GM18861 (cell line): ENCODE results near the gene FURIN.
A peak's percentile ranks its signal among the peaks of the same experiment; 100 is the strongest.

Experiments used
- ATAC-seq: cut with Tn5 transposase; IDR thresholded peaks from one replicate; pipeline ENCODE4 v1.9.1; 2021; ENCODE audit not compliant: unreplicated experiment

The FURIN gene

GRCh38 chr15:90881978-90882721, 13.8 kb downstream of the FURIN start:
- no peak for ATAC-seq

GRCh38 chr15:90882781-90883525, 14.6 kb downstream of the FURIN start:
- ATAC-seq: no peak

GRCh38 chr15:90883526-90883975, 15.2 kb downstream of the FURIN start:
- no peak for ATAC-seq

DNA sequence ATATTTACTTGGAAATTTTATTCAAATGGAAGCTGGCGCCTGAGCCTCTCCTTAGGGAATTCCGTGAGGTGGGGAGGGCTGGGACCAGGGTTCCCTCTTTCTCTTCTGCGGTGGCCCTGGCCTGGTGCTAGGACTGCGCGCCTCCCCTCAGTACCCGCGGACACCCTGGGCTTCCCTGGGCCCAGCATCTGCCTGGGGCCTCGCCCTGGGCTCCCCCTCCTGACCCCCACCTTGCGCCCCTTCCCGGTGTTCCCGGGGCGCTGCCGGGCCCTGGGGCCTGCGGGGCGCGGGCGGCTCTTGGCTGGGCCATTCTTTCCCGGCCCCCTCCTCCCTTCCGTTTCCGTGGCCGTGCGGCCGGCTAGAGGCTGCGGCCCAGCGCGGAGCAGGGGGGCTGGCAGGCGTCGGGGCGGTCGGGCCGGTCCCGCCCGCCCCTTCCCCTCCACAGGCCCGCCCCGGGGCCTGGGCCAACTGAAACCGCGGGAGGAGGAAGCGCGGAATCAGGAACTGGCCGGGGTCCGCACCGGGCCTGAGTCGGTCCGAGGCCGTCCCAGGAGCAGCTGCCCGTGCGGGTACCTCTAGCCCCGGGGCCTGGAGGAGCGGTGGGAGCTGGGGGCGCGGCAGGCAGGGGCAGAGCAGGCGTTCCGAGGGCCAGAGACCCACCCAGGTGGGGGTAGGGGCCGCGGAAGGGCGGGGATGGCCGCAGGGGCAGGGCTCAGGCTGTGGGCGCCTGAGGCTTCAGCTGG, 15.8 kb downstream of the FURIN start, which contains the start of gene FES:
TSS of gene FES (plus strand) at position 529 of the 743 bp plus-strand sequence. CDS start 542 bp downstream, outside the sequence.
- ATAC-seq: no peak

DNA sequence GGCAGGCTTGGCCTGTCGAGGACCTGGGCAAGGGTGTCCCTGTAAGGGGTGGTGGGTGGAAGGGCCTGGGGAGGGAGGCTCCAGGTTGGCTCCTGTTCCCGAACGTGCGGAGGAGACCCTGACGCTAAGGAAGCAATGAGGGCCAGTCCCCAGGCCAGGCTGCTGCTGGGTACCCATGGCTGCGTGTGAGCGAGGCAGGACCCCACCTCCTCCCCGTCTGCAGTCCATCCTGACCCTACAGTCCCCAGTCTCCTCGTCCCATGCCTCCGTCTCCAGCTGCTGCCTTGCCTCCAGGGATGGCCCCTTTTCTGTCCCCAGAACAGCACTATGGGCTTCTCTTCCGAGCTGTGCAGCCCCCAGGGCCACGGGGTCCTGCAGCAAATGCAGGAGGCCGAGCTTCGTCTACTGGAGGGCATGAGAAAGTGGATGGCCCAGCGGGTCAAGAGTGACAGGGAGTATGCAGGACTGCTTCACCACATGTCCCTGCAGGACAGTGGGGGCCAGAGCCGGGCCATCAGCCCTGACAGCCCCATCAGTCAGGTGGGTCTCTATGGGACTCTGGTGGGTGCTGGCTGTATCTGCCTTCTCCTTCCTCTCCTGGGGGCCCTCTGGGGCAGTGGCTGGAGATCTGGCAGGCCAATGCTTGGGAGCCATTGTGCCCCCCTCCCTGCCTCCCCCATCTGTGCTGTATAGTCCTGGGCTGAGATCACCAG, 16.5 kb downstream of the FURIN start:
- ATAC-seq: no peak

DNA sequence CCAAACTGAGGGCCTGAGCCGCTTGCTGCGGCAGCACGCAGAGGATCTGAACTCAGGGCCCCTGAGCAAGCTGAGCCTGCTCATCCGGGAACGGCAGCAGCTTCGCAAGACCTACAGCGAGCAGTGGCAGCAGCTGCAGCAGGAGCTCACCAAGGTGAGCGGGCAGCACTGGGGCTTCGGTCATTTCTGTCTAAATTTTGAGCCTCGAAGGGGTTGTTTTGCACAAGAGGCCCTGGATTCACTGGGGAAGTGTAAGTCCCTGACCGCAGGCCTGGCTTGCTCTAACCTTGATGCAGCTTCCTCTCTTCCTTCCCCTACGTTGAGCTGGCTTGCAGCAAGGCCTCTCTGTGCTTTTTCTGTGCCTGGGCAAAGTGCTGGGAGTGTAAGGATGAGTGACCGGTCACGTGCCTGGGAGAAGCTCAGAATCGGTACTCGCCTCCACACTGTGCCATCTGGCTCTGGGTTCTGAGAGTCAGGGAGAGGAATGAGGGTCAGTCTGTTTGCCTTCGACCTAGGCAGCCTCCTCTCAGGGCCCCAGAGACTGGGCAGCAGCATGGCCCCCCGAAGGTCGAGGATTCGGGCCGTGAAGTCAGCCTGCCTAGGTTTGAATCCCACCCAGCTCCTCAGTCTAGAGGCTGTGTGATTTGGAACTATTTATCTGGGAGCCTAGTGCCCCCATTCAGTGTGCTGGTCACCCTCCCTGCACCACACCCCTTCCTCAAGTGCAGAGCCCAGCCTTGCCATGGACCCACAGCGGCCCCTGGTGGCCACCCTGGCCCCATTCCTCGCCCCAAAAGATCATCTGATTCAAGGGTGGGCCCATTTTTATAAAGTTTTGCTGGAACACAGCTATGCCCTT, 17.3 kb downstream of the FURIN start:
- ATAC-seq: peak; percentile 37

DNA sequence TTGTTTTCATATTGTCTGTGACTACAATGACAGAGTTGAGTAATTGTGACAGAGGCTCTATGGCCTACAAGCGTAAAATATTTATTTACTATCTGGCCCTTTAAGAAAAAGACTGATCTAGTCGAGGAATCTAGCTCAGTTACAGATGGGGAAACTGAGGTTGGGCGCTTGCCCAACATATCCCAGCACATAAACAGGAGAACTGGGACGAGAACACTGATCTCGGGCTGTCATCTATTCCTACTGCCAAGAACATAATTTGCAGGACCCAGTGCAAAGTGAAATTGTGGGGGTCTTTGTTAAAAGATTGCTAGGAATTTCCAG, 17.9 kb downstream of the FURIN start:
- ATAC-seq: no peak

GRCh38 chr15:90887037-90887481, 18.7 kb downstream of the FURIN start:
- ATAC-seq: no peak

DNA sequence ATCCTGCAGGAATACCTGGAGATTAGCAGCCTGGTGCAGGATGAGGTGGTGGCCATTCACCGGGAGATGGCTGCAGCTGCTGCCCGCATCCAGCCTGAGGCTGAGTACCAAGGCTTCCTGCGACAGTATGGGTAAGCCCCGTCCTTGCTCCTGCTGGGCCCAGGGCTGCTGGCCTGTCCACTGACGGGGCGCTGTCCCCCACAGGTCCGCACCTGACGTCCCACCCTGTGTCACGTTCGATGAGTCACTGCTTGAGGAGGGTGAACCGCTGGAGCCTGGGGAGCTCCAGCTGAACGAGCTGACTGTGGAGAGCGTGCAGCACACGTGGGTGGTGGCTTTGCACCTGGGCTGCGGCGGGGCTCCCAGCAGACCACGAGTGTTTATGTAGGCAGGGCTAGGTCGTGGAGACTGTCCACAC, 20.9 kb downstream of the FURIN start:
- ATAC-seq: no peak

DNA sequence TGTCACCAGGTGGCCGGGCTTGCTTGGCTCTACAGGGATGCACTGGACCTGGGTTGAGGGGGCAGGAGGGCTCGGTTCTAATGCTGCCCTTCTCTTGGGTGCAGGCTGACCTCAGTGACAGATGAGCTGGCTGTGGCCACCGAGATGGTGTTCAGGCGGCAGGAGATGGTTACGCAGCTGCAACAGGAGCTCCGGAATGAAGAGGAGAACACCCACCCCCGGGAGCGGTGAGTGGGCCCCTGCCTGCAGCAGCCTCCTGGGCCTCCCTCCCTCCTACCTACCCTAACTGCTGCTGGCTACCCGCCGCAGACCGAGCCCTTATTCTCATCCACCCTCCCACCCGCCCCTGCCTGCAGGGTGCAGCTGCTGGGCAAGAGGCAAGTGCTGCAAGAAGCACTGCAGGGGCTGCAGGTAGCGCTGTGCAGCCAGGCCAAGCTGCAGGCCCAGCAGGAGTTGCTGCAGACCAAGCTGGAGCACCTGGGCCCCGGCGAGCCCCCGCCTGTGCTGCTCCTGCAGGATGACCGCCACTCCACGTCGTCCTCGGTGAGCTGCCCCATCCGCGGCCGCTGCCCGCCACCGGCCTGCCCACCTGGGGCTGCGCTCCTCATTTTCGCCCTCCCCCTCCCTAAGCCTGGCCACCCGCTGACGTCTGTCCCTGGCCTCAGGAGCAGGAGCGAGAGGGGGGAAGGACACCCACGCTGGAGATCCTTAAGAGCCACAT, 21.5 kb downstream of the FURIN start:
- ATAC-seq: no peak

- no peak for ATAC-seq
Measured at GRCh38 chr15:90890839-90891238, 22.5 kb downstream of the FURIN start.

- no peak for ATAC-seq
Measured at GRCh38 chr15:90891346-90891949, 23.1 kb downstream of the FURIN start.

DNA sequence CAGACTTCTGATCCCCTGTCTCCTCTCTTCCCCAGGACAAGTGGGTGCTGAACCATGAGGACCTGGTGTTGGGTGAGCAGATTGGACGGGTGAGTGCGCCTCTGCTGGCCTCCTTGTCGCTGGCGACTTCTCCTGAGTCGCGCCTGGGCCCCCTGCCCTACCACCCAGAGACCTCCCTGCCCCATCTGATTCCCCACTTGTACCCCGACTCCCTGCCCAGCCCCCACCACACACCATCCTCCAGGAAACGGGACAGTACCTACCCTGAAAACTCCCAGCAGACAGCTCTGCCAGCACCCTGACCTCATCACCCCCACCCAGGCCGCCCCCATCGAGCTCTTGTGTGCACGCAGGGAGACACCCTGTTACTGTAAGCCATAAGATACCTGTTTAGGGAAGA, 23.6 kb downstream of the FURIN start:
- ATAC-seq: no peak

DNA sequence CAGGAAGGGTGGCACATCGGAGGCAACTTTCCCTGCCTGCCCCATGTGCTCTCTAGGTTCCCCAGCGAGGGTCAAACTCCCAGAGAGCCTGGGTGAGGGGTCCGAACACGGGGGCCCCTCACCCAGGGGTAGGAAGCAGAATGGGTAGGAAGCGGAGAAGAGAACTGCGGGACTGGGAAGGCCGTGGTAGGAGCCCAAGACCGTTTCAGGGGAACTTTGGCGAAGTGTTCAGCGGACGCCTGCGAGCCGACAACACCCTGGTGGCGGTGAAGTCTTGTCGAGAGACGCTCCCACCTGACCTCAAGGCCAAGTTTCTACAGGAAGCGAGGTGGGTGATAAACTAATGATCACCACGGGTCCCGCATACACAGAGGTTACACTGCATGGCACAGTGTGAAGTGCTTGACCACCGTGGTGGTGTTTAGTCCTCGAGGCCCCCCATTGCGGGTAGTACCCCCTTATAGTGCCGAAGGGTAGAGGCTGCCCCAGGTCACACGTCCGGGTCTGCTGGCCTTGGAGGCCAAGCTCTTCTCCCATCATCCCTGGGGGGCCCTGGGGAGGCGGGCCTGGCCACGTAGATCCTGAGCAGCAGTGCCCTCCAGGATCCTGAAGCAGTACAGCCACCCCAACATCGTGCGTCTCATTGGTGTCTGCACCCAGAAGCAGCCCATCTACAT, 24.2 kb downstream of the FURIN start:
- ATAC-seq: no peak

GRCh38 chr15:90893175-90894090, 25.0 kb downstream of the FURIN start:
- no peak for ATAC-seq

DNA sequence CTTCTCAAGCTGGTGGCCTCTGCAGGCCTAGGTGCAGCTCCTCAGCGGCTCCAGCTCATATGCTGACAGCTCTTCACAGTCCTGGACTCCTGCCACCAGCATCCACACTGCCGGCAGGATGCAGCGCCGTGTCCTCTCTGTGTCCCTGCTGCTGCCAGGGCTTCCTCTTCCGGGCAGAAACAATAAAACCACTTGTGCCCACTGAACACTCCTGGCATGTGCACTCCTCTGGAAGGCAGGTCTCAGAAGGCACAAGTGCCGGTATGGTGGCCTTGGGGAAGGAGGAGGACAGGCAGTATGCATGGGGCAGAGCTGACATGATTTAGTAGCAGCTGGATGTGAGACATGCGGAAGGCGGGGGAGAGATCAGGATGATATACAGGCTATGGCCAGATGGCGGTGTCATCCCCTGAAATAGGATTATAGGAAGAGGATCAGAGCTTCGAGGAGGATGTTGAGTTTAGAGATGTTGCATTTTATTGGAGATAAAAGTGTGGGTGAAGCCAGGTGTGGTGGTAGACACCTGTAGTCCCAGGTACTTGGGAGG, 27.3 kb downstream of the FURIN start:
- ATAC-seq: no peak

DNA sequence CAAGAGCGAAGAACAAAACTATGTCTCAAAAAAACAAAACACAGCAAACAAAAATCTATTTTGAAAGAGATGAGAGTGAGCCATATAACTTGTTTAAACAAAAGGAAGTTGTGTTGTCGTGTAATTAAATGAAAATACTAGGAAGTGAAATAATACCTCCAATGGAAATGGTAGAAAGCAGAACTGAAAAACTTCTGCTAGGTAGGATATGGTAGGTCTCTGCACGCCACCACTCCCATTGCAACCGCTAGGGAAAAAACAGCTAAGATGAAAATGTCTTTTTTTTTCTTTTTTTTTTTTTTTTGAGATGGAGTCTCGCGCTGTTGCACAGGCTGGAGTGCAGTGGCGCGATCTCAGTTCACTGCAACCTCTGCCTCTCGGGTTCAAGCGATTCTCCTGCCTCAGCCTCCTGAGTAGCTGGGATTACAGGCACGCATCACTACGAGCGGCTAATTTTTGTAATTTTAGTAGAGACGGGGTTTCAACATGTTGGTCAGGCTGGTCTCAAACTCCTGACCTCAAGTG, 28.8 kb downstream of the FURIN start:
- peak; percentile 59 for ATAC-seq
